GM19023 (cell line): Measurements from ENCODE around the gene ALK.

ENCODE experiments used
- ATAC-seq: cut with Tn5 transposase; IDR thresholded peaks from one replicate; pipeline ENCODE4 v1.9.1; 2021; ENCODE audit warnings: mild to moderate bottlenecking, moderate library complexity; ENCODE audit not compliant: unreplicated experiment

ALK gene

GRCh38 chr2:29614295-29614830 lies 307.0 kb downstream of the ALK start:
- no peak for ATAC-seq

- no peak for ATAC-seq
Measured at GRCh38 chr2:29613792-29614266, 307.6 kb downstream of the ALK start.

GRCh38 chr2:29613067-29613466 lies 308.3 kb downstream of the ALK start:
- ATAC-seq: no peak

DNA sequence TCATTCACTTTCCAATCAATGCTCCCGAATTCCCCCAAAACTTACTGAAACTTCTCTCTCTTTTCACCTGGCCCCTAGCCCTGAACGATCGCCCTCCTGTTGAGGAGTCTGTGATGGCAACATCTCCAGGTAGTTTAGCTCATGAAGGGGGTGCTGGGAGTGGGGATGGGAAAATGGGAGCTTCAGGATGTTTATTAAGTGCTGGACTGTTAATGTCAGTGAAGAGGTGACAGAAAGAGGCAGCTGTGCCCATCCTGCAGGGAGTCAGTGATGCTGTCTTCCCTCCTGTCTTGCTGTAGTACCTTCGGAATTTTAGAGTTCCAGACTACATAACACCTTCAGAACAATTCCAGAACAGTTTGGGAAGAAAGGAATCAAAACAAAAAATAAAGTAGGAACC lies 308.8 kb downstream of the ALK start:
- no peak for ATAC-seq

DNA sequence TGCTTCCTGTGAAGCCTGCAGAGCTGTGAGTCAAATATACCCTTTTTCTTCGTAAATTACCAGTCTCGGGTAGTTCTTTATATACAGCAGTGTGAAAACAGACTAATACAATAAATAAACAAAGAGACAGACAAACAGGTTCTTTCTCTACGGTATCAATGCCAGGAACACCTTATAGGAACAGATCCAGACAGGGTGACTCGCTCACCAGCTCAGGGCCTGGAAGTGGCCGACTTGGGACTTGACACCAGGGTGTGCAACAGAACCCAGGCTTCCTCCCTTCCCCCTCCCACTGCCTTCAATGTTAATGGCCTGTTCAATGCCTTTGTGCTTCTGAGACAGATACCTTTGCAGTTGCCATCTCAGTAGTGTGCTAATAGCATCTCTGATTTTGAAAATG lies 309.5 kb downstream of the ALK start:
- no peak for ATAC-seq

DNA sequence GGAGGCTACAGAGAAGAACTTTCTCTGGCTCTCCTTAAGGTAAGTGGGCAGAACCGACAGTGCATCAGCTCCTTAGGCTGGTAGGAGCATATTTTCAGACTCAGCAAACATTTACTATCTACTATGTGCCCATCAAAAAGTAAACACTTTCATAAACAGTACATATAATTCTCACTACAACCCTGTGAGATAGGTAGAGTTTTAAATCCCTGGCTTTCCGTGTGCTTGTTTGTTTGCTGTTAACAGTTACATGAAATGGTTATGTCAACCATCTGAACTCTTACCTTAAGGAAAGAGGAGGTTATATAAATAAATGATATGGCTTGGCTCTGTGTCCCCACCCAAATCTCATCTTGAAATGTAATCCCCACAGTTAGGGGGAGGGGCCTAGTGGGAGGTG lies 310.1 kb downstream of the ALK start:
- ATAC-seq: no peak

DNA sequence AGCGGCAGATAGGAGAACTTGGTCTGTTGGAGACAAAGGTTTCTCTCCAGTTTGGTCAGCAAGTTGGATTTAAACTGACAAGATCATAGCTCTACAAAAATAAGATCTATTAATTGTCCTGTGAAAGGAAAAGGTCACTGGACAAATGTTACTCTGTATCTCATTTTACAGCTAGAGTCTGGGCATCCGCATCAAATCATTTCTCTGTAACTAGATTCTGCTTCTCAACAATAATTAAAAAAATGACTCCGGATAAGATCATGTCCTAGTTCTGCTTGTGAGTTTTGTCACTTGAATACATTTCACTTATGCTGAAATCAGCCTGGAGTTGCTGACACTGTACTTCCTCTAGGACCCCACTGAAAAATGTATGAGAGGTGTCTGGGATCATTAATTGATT lies 310.8 kb downstream of the ALK start:
- ATAC-seq: no peak

GRCh38 chr2:29607038-29607420 lies 314.4 kb downstream of the ALK start:
- ATAC-seq: no peak

DNA sequence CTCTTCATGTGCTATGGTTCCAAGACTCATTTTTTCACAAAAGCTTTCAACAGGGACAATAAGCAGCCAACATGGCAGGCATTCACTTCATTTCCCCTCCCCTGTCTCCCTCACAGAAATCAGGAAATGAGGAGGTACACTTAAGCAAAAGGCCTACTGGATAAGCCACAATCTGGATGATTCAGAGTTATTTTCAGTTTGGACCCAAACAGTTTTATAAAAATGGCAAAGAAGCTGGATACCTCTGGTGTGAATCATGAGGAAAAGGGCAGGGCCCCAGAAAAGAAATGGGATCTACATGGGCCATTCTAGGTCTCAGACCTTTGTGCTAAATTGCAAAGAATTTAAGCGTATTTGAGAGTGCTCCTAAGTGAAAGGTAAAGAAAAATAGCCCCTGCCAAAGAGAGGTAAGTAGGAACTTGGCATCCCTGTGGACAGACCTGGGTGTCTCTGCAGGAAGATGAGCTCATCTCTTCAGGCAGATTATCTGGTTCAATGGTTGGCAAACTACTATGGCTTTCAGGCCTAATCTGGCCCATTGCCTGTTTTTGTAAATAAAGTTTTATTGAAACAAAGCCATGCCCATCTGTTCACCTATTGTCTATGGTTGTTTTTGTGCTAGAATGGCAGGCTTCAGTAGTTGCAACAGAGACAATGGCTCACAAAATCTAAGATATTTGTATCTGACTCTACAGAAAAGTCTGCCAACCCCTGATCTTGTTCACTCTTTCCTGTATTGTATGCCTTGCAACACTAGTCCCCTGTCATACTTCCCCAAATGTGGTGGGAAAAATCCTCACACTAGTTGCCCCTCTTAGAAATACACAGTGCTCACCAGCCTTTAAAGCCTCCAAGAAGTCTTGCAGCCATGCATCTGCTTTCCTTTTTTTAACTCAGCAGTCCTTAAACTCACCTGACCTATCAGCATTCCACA lies 315.0 kb downstream of the ALK start:
- no peak for ATAC-seq

GRCh38 chr2:29603341-29603740 lies 318.0 kb downstream of the ALK start:
- ATAC-seq: no peak

DNA sequence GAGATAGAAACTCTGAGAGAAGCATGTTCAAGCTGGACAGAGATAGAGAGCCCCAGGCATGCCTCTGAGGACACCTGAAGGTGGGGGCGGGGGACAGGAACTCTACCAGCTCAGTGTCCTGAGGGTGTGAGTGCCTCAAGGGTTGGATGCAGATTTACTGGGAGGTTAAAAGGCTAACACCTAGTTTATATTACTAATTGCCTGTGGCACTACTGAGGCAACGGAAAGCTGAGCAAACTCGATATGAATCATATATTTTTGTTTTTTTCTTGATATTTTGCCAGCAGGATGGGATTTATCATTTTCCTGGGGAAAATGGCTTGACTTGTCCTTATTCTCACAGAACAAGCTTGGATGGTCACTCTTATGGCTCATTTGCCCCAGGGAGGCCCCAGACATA lies 319.5 kb downstream of the ALK start:
- no peak for ATAC-seq

DNA sequence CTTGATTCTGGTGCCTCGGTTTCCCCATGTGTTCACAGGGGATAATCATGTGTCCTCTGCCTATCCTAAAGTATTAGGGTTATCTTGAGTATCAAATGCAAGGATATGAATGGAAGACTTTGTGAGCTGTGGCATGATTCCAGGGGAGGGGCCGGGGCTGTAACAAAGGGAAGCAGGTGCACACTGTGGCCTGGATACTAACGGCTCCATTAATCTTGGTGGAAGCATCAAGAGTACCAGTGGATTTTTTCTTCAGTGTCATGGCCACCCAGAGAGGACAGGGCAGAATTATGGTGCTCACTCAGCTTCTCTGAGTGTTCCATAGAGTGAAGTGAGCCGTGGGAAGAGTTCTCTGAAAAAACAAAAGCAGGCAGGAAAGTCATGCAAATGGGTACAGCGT lies 320.1 kb downstream of the ALK start:
- ATAC-seq: no peak

GRCh38 chr2:29599946-29600345 lies 321.4 kb downstream of the ALK start:
- ATAC-seq: no peak

GRCh38 chr2:29598978-29599377 lies 322.4 kb downstream of the ALK start:
- no peak for ATAC-seq

- no peak for ATAC-seq
Measured at GRCh38 chr2:29597035-29597434, 324.4 kb downstream of the ALK start.

GRCh38 chr2:29596584-29596983 lies 324.8 kb downstream of the ALK start:
- ATAC-seq: no peak

DNA sequence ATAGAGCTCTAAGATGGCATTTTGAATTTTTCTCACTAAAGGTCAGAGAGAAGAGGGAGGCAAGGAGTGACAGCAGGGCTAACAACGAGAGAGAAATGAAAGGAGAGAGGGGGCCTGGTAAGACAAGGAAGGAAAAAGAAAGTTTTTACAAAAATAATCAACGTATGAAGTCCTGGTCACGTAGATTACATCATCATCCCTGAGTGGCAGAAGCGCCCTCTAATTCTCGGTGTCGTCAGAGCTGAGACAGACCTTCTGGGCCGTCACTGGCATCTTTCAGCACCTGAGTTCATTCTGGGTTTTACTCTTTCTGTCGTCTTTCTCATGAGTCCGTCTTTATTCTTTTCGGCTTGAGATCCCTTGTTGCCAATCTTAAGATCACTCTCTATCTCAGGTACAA lies 329.8 kb downstream of the ALK start:
- ATAC-seq: no peak

DNA sequence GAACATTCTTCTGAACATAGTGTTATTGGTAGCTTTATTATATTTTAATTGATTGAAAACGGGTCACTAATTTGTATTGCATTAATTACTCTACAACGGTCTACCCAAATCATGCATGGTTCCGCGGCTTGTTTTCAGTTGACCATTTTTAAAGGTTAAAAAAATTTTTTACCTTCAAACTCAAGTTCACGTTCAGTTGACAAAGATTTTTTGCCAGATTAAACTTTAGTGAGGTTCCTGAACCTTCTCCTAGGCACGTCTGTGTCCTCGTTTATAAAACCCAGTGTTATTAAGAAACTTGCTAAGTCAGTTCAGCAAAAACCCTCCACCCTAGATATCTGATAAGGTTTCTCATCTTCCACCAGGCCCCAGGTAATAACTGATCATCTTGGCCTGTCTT lies 331.2 kb downstream of the ALK start:
- ATAC-seq: no peak

DNA sequence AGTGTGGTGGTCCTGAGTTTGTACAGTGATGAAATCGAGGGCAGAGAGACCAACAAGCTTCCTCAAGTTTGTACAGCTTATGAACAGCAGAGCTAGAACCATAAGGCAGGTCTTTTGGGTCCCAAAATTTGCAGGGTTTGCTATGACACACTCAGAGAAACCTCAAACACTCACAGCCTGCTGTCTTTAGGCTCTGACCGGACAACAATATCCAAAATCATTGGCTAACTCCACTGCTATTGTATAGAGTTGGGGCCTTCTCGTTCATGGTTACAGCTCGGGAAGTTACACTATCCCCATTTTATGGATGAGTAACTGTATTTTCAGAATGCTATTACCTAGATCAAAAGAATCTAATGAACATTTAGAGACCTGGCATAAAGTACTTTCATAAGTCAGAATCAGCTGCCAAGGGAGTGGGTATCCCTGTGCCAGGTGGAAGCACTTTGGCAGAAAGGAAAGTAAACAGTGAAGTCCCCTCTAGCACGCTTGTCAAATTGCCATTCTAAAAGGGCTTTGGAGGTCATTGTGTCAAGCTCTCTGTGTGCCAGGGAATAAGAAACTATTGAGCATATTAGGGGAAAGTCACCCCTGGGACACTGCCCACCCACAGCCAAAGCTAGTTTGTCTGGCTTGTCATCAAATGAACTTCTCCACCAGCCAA lies 331.8 kb downstream of the ALK start:
- no peak for ATAC-seq

DNA sequence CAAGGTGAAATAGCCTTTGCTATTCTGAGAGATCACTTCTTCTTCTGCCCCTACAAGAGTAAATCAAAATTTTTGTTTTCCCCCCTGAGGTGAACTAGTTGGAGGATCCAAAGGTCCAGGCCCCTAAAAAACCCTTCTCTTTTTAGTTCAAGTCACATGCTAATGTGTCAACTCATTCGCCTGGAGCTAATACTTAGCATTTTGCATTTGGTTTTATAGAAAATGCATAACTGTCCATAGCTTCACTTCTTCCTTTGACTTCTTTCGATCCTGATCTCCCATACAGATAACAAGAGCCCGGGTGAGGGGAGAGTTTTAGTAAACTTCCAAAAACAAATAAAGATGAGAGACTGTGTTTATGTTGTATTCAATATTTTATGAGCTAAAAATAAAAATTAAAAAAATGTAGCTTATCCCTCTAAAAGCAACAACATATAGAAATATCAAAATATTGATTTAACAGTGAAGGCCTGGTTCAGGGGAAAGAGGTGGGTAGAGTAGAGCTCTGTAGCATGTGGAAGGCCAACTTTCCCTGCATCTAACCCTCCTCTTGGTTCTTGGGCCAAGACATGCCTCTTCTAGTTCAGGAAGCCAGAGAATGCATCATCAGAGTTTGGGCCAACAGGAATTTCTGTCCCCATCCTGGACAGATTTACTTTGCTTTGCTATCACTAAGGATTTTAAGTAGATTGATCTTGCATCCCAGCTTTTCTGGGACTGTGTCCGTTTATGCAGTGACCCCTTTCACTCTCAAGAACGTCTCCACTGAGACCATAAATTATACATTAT lies 333.8 kb downstream of the ALK start:
- ATAC-seq: no peak

DNA sequence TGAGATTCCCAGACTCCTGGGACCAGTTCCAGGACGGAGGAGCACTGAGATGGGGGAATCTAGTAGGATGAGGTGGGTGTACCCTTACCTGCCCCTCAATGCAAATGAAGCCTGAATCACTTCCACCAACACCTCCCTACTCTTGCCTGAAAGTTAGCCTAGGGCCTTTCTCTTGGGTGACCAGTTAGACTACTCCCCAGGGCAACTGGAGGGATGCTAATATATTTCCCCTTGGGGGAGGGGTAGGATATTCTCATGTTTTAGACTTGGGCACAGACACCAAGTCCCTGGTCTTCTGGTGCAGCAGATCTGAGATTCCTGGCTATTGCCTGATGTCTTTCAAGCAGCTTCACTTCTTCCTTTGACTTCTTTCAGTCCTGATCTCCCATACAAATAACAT lies 334.5 kb downstream of the ALK start:
- ATAC-seq: no peak
